ENCODE measurements around the gene NEU1.
"Not testable (repeated sequence)": the region's sequence is repeated elsewhere in the genome, so short reads cannot be mapped to it uniquely, and the experiment has no call there.

NEU1 gene

DNA sequence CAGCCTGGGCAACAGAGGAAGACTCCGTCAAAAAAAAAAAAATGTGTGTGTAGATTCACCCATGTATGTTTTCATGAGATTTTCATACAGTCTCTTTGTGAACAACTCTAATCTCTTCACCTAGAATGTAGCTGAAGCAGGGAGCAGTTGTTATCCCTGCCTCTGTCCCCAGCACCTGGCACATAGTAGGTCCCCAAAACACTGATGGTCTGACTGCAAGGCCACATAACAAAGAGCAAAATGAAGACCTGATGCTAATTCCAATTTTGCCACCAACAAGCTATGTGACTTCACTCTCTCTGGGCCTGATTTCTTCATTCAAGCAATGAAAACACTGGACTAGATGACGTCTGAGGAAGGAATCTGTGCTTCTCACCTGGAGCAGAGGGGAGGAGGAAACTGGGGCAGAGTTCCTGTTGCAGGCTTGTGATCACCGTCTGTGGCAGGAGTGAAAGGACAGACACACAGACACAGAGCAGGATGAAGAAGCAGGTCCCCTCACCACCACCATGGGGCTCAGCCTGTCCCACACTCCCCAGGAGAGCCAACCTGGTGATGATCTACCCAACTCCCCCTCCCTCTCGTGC lies 11.6 kb upstream of the NEU1 start:
- Mint-ChIP-seq H3K27ac (no peak overlapping the region), H3K36me3 (ENCODE audit: low read depth) (no peaks in the 10 kb centered on the region), H3K9me3 (no peaks in the 10 kb centered on the region), H3K4me3 (no peak overlapping the region), H3K4me1 (ENCODE audit: low read depth) (peaks cover 6% of the 10 kb centered on the region), H3K27me3 (ENCODE audit: low read depth) (peaks cover 3% of the 10 kb centered on the region)
- no peak for DNase-seq (ENCODE audit: low spot score)

DNA sequence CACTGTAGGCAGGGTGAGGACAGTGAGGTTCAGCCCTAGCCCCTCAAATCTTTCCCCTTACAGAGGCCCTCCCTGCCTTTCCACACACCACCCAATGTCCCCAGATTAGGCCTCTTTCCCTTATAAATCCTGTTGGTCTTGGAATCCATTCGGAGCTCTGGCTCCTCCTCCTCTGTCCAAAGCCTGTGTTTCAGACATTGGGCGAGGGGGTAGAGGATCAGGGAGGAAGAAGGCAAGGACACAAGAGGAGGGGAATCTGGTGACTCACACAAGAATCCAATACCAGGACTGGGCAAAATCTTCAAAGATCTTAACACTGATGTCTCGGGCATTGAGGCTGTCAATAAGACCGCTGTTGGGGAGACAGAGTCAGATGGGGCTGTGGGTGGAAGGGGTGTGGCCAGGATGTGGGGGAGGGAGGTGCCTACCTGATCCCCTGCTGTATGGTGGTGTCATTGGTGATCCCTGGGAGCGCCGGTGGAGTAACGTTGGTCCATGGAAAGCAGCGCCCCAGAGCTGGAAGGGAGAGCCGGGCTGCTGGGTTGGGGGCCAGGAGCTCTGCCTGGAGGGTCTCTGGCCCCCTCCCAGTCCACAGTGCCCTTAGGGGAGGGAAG lies 8.5 kb upstream of the NEU1 start:
- no peak for DNase-seq (ENCODE audit: low spot score)
- H3K27ac Mint-ChIP-seq, result no peak overlapping the region
- H3K9me3 Mint-ChIP-seq, result no peaks in the 10 kb centered on the region

DNA sequence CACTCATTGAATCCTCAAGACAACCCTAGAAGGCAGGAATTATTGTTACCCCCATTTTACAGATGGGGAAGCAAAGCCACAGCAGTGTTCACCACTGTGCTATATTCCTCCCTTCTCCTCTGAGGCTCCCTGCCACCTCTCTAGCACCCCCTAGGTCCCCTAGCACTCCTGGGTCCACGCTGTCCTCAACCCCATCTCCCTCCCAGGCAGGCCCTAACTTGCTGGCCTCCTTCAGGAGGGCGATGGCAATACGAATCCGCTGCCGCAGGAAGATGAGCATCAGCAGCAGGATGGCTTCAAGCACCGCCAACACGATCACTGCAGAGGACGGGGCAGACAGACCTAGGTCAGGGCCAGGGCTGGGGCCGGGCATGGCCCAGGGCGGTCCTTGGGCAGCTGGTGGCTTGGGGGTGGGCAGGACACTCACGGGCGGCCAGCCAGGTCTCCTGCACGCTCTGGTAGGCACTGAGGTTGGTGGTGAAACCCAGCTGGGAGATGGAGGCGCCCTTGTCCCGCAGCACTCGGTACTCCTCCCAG lies 7.8 kb upstream of the NEU1 start:
- no peak for DNase-seq (ENCODE audit: low spot score)
- peaks cover 5% of the 10 kb centered on the region for H3K4me1 Mint-ChIP-seq (ENCODE audit: low read depth)
- no peaks in the 10 kb centered on the region for H3K9me3 Mint-ChIP-seq
- no peaks in the 10 kb centered on the region for H3K36me3 Mint-ChIP-seq (ENCODE audit: low read depth)
- no peak overlapping the region for H3K27ac Mint-ChIP-seq
- H3K4me3 Mint-ChIP-seq, result no peak overlapping the region
- peaks cover 3% of the 10 kb centered on the region for H3K27me3 Mint-ChIP-seq (ENCODE audit: low read depth)

More for the DNA sequence above, 8.5 kb upstream of the NEU1 start:
- Mint-ChIP-seq H3K27me3 (ENCODE audit: low read depth) (peaks cover 3% of the 10 kb centered on the region), H3K4me3 (no peak overlapping the region), H3K4me1 (ENCODE audit: low read depth) (peaks cover 6% of the 10 kb centered on the region), H3K36me3 (ENCODE audit: low read depth) (no peaks in the 10 kb centered on the region)

DNA sequence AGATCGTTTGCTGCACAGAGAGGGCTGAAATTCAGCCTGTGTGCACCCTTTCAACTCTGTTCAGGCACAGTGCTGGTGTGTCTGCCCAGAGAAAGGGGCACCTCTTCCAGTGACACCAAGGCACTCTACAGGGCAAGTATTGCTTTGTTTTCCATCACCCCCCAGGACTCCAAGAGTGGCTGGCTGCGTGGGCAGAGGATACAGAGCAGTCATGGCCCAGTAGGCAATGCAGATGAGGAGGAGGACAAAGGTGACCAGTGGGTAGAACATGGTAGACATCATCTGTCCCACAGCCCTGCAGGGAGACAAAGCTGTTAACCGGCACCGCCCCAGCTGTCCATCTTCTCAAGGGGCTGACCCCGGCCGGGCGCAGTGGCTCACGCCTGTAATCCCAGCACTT lies 6.7 kb upstream of the NEU1 start:
- no peak overlapping the region for H3K27ac Mint-ChIP-seq
- peaks cover 9% of the 10 kb centered on the region for H3K4me1 Mint-ChIP-seq (ENCODE audit: low read depth)
- DNase-seq (ENCODE audit: low spot score), result no peak
- H3K36me3 Mint-ChIP-seq (ENCODE audit: low read depth), result no peaks in the 10 kb centered on the region
- peaks cover 3% of the 10 kb centered on the region for H3K27me3 Mint-ChIP-seq (ENCODE audit: low read depth)
- no peak overlapping the region for H3K4me3 Mint-ChIP-seq
- no peaks in the 10 kb centered on the region for H3K9me3 Mint-ChIP-seq

DNA sequence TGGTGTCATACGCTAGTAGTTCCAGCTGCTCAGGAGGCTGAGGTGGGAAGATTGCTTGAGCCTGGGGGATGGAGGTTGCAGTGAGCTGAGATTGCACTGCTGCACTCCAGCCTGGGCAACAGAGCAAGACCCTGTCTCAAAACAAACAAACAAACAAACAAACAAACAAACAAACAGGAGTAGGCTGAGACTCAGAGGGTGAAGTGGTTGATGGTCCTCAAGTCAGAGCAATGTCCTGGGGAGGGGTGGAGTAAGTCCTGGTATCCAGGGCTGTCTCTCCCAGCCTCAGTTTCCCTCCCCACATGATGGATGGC lies 6.0 kb upstream of the NEU1 start:
- not testable (repeated sequence) for H3K36me3 Mint-ChIP-seq (ENCODE audit: low read depth); H3K27ac Mint-ChIP-seq; H3K9me3 Mint-ChIP-seq; H3K4me3 Mint-ChIP-seq; DNase-seq (ENCODE audit: low spot score); H3K27me3 Mint-ChIP-seq (ENCODE audit: low read depth)
- H3K4me1 Mint-ChIP-seq (ENCODE audit: low read depth), result peaks cover 11% of the 10 kb centered on the region

DNA sequence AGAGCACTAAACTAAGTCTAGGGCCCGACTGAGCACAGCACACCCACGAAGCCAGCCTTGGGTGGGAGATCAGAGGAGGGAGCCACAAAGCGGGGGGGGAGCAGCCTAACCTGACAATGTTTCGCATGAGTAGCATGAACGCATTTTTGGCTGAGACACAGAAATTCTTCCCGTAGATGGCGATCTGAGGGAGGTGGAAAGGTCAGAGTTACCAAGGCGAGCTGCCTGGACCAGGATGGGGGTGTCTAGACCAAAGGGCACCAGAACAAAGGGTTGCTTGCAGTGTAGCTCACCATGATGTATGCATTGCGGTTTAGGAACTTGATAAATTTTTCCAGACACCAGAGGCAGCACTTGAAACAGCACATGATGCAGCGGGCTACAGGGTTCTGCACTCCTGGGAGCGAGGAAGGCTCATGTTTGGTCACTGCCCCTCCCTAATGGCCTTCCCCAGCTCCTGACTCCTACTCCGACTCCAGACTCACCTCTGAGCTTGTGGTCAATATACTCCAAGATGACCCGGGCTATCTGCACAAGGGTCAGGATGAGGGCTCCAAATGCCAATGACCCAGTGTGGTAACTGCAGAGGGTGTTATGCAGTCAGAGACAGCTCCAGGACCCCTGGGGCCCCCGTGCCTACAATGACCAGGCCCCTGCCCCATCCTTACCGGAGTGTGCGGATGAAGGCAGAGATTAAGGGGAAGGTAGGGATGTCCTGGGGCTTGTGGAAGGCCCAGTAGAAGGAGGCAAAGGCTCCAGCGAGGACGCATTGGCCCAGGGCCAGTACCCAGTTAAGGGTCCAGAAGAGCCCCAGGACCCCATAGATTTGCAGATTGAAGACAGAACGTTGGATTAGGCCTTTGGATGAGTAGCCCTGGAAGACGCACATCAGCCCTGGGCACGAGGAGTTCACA lies 2.8 kb upstream of the NEU1 start:
- H3K9me3 Mint-ChIP-seq, result no peaks in the 10 kb centered on the region
- peaks cover 2% of the 10 kb centered on the region for H3K36me3 Mint-ChIP-seq (ENCODE audit: low read depth)
- no peak overlapping the region for H3K27ac Mint-ChIP-seq
- H3K27me3 Mint-ChIP-seq (ENCODE audit: low read depth), result no peaks in the 10 kb centered on the region
- peaks cover 19% of the 10 kb centered on the region for H3K4me1 Mint-ChIP-seq (ENCODE audit: low read depth)
- no peak for DNase-seq (ENCODE audit: low spot score)
- peak overlapping the region; percentile 34 for H3K4me3 Mint-ChIP-seq

DNA sequence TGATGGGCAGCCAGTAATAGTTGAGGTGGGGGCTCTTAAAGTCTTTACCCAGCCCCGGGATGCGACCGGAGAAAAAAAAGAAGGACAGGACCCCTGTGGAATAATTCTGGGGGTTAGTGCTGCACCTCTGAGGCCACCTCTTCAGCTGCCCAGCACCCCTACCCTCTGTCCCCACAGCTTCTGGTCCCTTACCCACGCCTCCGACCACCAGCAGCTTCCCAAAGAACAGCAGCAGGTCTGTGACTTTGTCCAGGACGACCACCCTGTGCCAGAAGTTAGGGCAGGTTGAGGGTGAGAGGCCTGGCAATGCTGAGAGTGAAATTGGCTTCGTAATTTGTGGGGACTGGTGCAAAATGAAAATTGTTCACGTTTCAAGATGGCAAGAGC lies 2.2 kb upstream of the NEU1 start:
- Mint-ChIP-seq H3K27ac (no peak overlapping the region), H3K9me3 (no peaks in the 10 kb centered on the region), H3K4me3 (peak overlapping the region; percentile 34), H3K4me1 (ENCODE audit: low read depth) (peaks cover 19% of the 10 kb centered on the region), H3K36me3 (ENCODE audit: low read depth) (peaks cover 5% of the 10 kb centered on the region), H3K27me3 (ENCODE audit: low read depth) (no peaks in the 10 kb centered on the region)
- DNase-seq (ENCODE audit: low spot score), result no peak

DNA sequence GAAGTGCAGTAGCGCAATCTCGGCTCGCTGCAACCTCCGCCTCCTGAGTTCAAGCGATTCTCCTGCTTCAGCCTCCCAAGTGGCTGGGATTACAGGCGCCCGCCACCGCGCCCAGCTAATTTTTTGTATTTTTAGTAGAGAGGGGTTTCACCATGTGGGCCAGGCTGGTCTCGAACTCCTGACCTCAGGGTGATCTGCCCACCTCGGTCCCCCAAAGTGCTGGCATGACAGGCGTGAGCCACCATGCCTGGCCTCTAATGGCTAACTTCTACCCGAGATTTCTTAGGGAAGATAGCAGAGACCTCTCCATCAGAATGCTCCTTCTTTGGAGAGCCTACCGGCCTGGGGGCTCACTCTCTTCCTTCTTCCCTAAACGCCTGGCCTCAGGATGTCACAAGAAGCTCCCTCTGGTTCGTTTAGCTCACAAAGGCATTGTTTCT lies 1.5 kb upstream of the NEU1 start:
- Mint-ChIP-seq H3K4me3 (peak overlapping the region; percentile 99), H3K27ac (peak overlapping the region; percentile 91), H3K4me1 (ENCODE audit: low read depth) (peaks cover 19% of the 10 kb centered on the region)
- not testable (repeated sequence) for H3K36me3 Mint-ChIP-seq (ENCODE audit: low read depth); H3K9me3 Mint-ChIP-seq; DNase-seq (ENCODE audit: low spot score); H3K27me3 Mint-ChIP-seq (ENCODE audit: low read depth)

DNA sequence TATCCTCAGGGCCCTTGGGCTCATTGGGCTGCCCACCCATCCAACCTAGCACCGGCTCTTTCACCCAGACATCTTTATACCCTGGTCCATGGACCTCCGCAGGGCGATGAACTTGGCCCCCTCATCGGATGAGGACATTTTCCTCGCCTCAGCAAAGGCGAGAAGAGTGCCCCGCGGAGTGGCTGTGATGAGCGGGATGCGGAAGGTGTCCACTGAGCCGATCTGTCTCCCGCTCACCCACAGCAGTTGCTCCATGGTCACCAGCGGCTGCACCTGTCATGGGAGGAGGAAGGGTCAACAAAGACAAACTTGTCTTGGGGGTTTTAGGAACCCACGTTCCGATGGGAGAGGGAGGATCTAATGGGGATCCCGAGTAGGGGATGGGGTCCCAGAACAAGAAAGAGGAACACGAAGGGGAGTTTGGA lies 690 bp downstream of the NEU1 start:
- H3K9me3 Mint-ChIP-seq, result no peaks in the 10 kb centered on the region
- H3K27ac Mint-ChIP-seq, result peak overlapping the region; percentile 91

DNA sequence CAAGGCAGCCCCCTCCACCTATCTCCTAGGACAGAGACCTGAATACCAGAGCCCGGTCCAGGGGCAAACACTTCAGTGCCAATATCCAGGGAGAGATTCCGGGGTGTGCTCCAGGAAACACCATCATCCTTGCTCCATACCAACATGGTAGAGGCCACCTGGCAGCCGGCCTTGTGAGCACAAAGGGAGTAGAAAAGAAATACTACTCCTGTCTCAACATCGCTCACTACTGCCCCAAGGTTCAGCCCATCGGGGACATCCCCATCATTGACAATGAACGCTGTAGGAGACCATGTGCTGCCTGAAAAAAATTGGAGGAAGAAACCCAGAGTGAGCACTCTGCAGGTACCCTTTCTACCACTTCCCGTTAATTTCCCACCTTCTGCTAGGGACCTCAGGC lies 1.5 kb downstream of the NEU1 start:
- DNase-seq (ENCODE audit: low spot score), result no peak
- peaks cover 7% of the 10 kb centered on the region for H3K36me3 Mint-ChIP-seq (ENCODE audit: low read depth)
- peaks cover 19% of the 10 kb centered on the region for H3K4me1 Mint-ChIP-seq (ENCODE audit: low read depth)
- H3K27me3 Mint-ChIP-seq (ENCODE audit: low read depth), result no peaks in the 10 kb centered on the region
- H3K9me3 Mint-ChIP-seq, result no peaks in the 10 kb centered on the region
- no peak overlapping the region for H3K27ac Mint-ChIP-seq
- H3K4me3 Mint-ChIP-seq, result peak overlapping the region; percentile 99

More for the DNA sequence above, 690 bp downstream of the NEU1 start:
- Mint-ChIP-seq H3K36me3 (ENCODE audit: low read depth) (peaks cover 7% of the 10 kb centered on the region), H3K4me3 (peak overlapping the region; percentile 99), H3K4me1 (ENCODE audit: low read depth) (peaks cover 19% of the 10 kb centered on the region), H3K27me3 (ENCODE audit: low read depth) (no peaks in the 10 kb centered on the region)
- DNase-seq (ENCODE audit: low spot score), result no peak

DNA sequence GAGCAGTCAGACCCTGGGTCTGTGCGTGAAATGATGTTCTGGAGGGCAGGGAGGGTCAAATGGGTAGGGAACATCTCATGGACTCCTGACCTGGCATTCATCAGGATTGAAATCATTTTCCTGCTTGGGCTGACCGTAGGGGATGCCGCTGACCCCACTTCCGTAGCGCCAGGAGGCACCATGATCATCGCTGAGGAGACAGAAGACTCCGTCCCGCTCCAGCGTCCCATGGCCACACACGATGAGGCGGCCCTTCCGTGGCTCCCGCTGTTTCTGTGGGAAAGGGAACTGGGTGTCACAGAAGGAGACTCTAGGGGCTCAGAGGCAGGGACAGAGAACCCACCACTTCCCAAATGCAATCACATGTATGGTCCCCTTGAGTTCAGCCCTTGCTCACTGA lies 2.3 kb downstream of the NEU1 start:
- no peak for DNase-seq (ENCODE audit: low spot score)
- Mint-ChIP-seq H3K4me3 (no peak overlapping the region), H3K27ac (no peak overlapping the region), H3K4me1 (ENCODE audit: low read depth) (peaks cover 19% of the 10 kb centered on the region), H3K9me3 (no peaks in the 10 kb centered on the region), H3K36me3 (ENCODE audit: low read depth) (peaks cover 7% of the 10 kb centered on the region), H3K27me3 (ENCODE audit: low read depth) (no peaks in the 10 kb centered on the region)

DNA sequence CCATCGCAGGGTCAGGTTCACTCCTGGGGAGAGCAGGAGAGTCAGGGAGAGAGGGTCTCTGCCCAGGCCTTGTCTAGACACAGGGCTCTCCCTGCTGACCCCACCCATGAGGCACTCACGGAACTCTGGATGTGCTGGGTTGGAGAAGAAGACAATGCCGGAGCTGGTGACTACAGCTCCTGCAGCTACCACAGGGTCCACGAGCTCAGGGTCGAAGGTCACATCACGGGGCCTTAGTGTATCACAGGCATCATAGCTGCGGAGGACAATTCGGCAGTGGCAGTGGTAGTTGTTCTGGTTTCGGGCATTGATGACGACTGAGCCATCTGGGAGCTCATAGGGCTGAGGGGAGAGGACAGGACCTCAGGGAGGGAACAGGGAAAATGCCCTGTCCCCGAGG lies 2.7 kb downstream of the NEU1 start:
- Mint-ChIP-seq H3K9me3 (no peaks in the 10 kb centered on the region), H3K27me3 (ENCODE audit: low read depth) (no peaks in the 10 kb centered on the region), H3K36me3 (ENCODE audit: low read depth) (peaks cover 7% of the 10 kb centered on the region), H3K27ac (no peak overlapping the region), H3K4me1 (ENCODE audit: low read depth) (peaks cover 17% of the 10 kb centered on the region), H3K4me3 (no peak overlapping the region)
- no peak for DNase-seq (ENCODE audit: low spot score)

DNA sequence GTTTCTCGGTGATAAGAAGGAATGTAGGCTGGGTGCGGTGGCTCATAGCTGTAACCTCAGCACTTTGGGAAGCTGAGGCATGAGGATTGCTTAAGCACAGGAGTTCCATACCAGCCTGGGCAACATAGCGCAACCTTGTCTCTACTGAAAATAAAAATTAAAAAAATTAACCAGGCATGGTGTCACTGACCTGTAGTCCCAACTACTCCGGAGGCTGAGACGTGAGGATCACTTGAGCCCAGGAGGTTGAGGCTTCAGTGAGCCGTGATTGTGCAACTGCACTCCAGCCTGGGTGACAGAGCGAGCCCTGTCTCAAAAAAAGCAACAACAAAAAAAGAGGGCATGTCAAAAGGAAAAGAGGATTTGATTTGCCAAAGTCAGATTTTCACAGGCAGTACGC lies 3.9 kb downstream of the NEU1 start:
- no peak for DNase-seq (ENCODE audit: low spot score)
- Mint-ChIP-seq H3K4me3 (no peak overlapping the region), H3K27ac (no peak overlapping the region), H3K36me3 (ENCODE audit: low read depth) (peaks cover 7% of the 10 kb centered on the region), H3K9me3 (no peaks in the 10 kb centered on the region), H3K4me1 (ENCODE audit: low read depth) (peaks cover 13% of the 10 kb centered on the region), H3K27me3 (ENCODE audit: low read depth) (no peaks in the 10 kb centered on the region)

DNA sequence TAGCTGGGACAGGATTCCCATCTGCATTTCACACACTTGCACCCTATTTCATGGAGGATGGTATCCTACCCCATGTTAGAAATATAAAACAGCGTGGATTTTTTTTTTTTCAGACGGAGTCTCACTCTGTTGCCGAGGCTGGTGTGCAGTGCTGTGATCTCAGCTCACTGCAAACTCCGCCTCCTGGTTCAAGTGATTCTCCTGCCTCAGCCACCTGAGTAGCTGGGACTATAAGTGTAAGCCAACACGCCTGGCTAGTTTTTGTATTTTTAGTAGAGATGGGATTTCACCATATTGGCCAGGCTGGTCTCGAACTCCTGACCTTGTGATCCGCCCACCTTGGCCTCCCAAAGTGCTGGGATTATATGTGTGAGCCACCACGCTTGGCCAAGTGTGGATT lies 4.8 kb downstream of the NEU1 start:
- not testable (repeated sequence) for H3K9me3 Mint-ChIP-seq; H3K4me3 Mint-ChIP-seq; DNase-seq (ENCODE audit: low spot score); H3K27ac Mint-ChIP-seq; H3K27me3 Mint-ChIP-seq (ENCODE audit: low read depth); H3K36me3 Mint-ChIP-seq (ENCODE audit: low read depth)
- peaks cover 11% of the 10 kb centered on the region for H3K4me1 Mint-ChIP-seq (ENCODE audit: low read depth)

All from T-helper 2 cell treated with Interferon-gamma antibody and Interleukin-4, amounts not matched to agents 5 μg/mL and 100 μg/mL, for 36 hours (primary cell).